Bone marrow (tissue), 2 donors: ENCODE measurements around the gene SLC35F1.
"Not testable (repeated sequence)": the region's sequence is repeated elsewhere in the genome, so short reads cannot be mapped to it uniquely, and the experiment has no call there.

Experiments
- DNase-seq, 2 donors: peaks; one replicate each; lab custom pipeline; 2025; lab: John Stamatoyannopoulos, UW

Gene SLC35F1

DNA sequence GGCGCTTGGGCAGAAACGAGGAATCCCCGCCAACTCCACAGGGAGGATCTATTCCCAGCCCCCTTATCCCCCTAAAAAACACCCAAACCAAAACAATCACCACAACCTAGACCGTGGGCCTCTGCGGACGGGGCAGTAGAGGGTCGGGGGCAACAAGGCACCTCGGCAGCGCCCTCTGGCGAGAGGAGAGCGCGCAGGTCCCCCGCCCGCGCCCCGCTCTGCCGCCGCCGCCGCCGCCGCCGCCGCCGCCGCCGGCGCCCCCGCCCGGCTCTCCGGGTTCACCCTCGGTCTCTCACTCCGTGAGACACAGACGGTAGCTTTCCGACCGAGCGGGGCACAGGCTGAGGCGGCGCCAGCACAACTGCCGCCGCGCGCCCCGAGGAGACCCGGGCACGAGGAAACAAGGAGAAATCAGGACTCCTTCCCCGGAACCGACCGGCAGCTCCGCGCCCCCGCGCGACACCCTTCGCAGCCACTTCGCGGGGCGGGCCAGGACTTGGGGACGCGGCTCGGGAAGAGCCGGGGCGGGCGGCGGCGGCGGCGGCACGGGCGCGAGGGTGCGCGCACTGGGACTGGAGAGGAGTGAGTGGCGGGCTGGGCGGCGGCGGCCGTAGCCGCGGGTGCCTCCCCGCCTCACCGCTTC, at the start of gene SLC35F1:
SLC35F1 (plus strand) TSS at position 307 of the 643 bp plus-strand sequence.
- DNase-seq: no peak

DNA sequence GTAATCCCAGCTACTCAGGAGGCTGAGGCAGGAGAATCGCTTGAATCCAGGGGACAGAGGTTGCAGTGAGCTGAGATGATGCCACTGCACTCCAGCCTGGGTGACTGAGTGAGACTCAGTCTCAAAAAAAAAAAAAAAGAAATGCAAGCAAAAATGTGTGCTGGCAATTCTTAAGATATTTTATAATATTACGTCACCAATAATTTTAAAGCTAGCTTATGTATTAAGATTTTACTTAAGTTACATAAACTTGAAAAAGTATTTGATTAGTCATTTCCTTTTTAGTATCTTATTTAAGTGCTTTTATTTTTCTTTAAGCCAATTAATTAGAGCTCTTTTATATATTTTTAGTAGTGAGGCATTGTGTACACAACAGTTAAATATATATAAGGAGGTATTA, 48.5 kb upstream of the SLC35F1 start:
- not testable (repeated sequence) for DNase-seq

DNA sequence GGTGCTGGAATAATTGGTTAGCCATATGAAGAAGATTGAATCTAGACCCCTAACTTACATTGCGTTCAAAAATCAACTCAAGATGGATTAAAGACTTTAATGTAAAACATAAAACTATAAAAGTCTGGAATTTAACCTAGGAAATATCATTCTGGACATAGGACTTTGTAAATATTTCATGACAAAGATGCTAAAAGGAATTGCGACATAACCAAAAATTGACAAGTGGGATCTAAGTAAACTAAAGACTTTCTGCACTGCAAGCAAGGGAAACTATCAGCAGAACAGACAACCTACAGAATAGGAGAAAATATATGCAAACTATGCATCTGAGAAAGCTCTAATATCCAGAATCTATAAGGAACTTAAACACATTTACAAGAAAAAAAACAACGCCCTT, 45.5 kb upstream of the SLC35F1 start:
- no peak for DNase-seq

DNA sequence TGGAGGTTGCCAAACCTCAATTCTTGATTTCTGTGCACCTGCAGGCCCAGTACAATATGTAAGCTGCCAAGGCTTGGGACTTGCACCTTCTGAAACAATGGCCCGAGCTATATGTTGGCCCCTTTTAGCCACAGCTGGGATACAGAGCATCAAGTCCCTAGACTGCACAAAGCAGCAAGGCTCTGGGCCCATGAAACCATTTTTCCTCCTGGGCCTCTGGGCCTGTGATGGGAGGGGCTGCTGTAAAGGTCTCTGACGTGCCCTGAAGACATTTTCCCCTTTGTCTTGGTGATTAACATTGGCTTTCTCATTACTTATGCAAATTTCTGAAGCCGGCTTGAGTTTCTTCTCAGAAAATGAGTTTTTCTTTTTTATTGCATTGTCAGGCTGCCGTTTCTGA, 40.5 kb upstream of the SLC35F1 start:
- DNase-seq: no peak

DNA sequence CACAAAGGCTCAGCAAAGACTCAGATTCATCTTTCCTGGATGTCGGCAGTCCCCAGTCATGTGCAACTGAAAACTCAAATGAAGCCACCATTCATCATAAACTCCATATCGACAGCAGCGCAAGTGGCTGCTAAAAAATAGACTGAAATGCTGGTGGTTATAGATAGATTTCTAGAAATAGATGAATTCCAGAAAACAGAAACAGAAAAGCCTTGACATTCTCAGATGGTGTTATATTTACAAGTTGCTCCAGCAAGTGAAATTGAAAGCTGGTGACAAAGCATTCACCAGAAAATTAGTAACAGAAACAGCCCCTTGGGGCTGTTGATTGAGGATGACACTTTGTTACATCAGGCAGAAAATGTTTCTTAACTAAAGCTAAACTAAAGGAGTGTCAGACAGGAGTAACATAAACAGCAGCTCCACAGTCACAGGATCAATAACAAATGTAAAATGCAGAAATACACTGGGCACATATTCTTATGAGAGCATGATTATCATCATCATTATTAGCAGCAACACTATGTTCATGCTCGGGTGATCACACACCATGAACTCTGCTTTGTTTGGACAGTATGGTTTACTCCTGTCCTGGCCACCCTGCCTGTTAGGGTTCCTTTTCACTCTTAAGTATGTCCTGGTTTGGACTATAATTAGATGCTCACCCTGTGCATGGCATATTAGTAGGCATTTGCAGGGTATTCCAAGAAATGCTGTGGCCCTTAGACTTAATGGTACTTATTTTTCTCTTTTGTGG, 36.4 kb upstream of the SLC35F1 start:
- no peak for DNase-seq

DNA sequence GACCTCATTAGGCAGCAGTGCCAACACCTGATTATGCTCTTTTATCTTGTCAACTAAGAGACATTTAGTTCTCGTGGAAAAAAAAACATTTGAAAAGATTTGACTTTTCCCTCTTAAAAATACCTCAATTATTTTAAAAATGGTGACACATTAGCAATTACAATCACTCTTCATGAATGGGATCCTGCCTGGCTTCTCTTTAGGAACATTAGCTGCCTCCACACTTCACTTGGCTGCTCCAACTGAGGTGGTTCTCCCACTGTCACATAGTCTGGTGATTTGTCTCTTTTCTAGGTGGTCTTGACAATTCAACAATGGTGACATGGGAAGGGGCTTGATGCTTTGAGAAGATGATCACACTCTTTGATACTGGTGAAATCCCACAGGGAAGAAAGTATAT, 26.2 kb upstream of the SLC35F1 start:
- no peak for DNase-seq

DNA sequence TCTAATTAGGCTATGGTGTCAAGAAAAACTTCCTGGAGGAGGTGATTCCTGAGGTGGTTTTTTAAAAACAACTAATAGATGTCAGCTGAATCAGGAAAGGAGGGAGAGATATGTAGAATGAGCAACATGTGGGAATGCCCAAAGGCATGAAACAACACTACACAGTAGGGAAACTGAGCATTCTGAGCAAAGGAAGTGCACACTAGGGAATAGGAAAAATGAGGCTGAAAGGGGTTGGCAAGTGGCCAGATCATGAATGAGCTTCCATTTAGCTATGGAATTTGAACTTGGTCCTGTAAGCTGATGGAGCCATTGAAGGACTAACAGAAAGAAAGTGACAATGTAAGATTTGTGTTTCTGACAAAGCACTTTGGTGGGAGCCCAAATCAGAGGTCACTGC, 16.9 kb upstream of the SLC35F1 start:
- DNase-seq: no peak

DNA sequence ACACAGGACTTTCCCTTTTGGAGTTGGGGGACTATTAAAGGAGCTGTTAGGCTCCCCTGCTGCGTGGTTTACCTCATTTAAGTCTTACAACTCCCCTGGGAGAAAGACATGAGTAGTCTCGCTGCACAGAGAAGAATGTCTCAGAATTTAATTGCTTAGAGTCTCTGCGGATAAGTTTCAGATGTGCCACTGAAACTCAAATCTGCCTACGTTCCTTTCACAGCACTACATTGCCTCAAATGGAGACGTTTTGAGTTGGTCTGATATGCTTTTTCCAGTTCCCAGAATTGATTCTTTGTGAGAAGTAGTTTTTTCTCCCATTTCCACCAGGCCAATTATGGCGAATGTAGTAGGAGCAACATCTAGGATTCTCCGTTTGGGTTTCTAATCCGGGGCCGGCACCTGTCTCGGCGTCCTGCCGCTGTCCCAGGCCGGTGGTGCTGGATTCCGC, 532 bp upstream of the SLC35F1 start:
- DNase-seq: no peak

DNA sequence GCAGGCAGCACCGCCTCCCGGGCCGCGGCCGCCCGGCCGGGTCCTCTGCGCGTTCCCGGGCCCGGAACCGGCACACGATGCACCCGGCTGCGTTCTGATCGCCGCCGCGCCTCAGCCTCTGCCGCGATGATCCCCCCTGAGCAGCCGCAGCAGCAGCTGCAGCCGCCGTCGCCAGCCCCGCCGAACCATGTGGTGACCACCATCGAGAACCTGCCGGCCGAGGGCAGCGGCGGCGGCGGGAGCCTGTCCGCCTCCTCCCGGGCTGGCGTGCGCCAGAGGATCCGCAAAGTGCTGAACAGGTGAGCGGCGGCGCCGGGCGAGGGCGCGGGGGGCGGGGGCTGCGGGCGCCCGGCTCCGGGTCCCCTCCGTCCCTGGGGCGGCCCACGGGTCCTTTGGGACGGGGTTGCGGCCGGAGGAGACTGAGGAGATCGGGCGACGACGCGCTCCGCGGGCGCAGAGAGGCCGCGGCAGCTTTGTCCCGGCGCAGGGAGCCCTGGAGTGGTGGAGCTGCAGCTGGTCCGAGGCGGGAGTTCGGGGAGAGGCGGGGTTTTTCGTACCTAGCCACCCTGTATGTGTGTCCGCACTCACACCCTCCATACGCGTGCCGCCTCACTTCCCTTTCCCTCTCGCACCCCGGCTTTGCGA, 659 bp downstream of the SLC35F1 start:
- DNase-seq: no peak

DNA sequence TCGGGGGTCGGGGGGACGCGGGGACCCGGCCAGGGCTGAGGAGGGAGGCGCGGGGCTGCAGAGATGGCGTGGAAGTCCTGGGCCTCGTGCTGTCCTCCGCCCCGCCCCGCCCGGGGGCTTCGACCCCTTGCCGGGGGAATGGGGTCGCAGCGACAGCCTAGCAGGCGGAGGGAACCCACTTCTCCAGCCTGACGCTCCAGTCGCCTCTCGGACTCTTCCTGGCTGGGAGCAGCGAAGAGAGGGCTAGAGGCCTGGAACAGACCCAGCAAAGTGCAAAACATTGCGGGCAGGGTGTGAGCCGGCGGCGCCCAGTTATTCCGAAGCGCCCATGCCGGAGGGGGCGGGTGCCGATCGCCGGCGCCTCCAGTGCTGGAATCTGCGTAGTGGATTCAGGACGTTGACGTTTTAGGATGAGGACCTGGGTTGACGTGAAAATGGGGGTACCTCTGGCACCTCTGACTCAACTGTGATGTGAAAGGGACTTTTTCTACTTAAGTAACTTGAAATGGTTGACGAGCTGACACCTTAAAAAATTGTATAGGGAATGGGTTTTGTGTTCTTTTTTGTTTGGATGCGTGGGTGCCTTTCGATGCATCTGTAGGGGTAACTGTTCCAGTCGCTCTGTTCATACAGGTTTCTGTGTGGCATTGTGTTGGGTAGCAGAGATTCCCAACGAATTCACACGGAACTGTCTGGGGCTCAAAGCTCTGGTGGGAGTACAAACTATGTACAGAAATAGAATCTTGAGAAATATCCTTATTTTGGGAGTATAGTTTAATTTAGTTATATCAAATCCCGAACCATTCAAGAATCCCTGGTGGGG, 1.4 kb downstream of the SLC35F1 start:
- no peak for DNase-seq

DNA sequence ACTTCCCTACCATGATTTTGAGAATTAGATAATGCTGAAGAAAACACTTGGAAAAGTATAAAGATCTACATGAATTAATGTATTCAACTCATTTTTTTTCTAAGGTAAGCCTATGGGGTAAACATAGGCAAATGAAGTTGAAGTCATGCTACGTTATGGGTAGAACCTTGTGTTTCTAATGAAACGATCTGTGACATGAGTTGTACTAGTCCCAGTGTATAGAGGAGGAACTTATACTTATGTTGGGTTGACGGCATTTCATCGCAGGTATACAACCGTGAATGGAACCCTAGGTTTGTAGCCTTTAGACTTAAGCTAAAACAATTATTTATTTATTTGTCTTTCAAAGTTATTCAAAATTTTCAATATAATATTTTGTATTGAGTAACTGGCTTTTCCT, 2.6 kb downstream of the SLC35F1 start:
- DNase-seq: no peak

DNA sequence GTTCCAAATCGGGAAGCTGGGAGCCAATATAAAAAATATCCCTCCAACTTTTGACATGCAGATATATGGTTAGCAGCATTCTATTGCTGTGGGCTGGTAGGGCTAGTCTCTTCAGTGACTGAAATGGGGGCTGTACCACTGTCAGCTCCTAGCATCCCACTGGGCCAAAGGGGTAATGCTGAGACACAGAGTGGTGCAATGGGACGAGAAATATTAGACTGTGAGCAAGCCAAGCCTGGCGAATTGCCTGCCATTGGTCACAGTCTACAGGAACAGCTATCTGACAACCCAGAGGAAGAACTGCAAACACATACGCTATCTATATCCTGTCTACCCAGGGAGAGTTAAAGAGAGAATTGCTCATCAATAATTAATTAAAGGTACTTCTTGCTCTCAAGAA, 3.5 kb downstream of the SLC35F1 start:
- DNase-seq: no peak

DNA sequence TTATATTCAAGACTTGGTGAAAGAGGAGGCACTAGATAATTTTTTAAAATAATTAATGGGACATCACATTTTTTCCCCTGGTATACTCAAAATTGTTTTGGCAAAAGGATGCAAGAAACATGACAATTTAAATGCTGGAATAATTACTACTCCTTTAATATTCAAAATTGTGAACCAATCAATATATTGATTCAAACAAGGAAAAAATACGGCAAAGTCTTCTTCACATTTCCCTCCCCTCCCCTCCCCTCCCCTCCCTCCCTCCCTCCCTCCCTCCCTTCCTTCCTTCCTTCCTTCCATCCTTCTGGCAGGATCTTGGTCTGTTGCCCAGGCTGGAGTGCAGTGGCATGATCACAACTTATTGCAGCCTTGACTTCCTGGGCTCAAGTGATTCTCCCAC, 4.1 kb downstream of the SLC35F1 start:
- no peak for DNase-seq

DNA sequence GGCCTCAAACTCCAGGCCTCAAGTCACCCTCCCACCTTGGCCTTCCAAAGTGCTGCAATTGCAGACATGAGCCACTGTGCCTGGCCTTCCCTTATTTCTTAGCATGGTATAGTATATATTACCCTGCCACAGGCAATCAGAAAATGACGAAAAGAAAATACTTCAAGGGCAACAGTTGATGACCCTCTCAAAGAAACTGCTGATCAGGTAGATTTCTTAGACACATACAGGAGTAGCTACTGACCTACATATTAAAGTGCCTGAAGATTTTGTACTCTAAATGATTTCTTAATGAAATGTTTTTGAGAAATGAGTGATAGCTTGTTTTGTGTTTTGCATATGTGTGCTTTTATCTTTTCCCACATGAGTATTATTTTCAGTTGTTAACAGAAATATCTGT, 4.6 kb downstream of the SLC35F1 start:
- no peak for DNase-seq

DNA sequence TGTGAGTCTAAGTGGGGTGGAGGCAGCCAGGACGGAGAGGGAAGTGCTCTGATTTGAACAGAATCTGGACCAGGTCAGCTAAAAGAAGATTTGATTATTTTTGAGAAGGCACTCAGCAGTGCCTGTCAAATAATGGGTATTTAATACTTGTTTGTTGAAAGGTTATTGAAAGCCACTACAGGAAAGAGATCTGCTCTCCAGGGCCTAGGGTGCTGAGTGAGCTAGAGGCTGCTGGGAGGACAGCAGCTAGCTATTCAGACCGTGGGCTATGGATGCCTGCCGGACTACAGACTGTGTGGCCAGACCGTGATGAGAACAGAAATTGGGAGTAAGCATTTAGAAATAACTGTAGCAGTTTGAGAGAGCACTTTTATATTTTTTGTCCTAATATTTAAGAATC, 8.8 kb downstream of the SLC35F1 start:
- no peak for DNase-seq

DNA sequence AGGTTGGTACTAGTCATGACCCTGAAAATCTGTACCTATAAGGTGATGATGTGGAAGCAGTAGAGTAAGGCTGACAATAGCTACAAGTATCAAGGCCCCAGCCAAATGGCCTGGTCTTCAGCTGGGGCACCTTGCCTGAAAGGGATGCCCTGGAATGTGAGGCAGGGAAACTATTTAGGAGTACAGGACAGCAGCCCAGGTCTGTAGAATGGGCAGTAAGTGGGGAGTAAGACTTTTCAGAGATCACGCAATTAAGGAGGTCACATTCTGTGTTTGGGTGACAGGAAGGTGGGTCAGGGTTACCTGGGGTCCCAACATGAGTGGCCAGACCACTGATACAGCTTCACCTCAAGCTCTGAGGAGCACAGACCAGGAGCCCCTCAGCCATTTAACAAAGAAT, 9.4 kb downstream of the SLC35F1 start:
- no peak for DNase-seq

DNA sequence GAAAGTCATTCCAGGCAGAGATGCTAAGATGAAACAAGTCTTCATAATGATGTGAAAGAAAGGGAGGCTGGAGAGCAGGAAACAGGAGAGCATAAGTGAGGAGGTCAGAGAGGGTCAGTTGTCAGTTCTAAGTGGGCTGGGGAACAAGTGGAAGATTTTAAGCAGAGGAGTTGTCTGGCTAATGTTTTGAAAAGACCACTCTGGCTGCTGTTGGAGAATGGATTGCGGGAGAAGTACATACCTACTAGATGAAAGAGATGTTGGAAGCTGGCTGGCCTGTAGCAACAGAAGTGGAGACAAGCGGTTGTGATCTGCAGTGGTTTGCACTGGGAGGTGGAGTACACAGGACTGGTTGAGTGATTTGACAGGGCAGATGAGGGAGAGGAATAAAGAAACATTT, 10.1 kb downstream of the SLC35F1 start:
- DNase-seq: no peak

DNA sequence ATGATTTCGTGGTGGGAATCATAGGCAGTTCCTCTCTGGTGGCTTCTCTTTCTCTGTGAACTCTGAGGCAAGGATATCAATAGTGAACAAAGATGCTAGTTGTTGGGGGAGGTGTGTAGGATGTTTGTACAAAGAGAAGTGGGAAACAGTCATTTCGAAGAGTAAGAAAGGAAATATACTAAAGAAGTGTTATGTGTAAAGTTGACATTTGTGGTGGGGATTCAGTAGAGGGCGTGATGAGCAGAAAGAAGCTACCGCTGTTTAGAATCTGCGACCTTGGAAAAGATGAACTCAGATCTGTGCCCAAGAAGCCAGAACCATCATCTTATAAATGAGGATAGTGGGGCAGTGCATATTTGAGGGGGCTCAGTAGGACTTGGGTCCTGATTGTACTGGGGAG, 11.4 kb downstream of the SLC35F1 start:
- no peak for DNase-seq

DNA sequence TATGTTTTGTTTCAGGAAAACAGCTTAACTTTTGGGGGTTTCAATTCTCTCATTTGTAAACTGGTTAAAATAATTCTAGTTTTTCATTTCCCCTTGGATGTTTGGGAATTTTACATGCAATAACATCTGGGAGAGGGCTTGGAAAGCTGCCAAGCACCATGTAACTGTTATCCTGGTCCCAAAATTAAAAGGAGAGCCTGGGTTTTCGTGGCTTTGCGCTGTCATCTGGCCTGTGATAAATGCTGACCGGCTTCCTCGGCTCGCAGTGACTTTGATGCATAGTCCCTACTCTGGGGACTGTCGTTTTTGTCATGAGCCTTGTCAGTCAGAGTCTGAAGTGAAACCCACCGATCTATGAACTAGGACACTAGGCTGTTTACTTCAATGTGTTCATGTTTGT, 12.2 kb downstream of the SLC35F1 start:
- no peak for DNase-seq

DNA sequence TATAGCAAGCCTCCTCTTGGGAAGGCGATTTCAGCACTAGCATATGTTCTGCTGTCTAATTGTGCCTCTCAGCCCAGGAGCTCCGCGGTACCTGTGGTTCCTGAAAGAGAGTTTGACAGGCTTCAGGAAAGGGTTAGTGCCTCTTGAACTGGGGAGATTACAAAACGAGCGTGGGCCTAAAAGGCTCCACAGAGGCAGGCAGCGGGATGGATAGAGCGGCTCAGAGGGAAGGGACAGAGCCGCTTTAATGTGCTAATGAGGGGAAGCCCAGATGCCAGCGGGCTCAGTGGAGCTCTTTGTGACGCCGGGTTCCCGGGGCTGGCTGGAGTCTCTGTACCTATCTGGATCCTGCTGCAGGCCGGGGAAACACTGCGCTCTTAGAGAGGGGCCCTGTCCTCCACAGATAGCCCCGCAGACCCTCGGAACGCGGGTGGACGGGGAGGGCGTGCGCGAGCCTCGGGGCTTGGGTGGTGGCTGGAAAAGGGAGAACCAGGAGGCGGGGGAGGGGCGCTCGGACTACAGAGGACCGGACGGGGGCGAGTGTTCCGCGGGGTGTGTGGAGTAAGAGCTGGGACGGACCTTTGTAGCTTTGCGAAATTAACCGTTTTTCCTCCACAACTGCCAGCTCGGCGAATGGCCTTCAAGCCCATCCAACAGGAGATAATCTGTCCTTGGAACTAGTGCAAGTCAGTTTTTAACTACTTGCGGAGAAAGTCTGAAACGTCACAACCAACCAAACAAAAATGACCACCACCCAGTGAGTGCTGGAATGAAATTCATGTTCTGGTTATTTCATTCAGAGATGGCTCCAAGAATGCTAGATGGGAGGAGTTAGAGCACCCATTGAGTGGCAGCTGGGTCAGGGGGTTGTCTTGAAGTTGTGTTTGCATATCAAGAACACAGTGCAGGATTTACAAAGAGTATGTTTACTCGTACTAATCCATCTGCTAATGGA, 13.0 kb downstream of the SLC35F1 start:
- no peak for DNase-seq

DNA sequence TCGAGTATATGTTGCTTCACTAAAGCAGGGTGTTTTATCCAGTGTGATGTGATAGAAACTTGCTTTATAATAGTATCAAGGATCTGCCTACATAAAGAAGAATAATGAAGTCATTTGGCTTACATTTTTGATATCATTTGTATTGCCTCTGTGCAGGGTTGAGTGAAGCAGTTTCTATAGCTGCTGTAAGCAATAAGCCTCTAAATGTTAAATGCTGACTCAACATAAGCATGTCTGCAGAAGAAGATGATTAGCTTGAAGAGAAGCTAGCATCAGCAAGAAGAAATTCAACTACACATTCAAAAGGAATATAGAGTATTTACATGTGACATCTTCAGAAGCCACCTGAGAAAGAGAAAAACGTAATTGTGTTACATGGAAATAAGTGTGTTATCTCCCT, 17.6 kb downstream of the SLC35F1 start:
- no peak for DNase-seq
